Muscle of leg (tissue), 11 donors: Measurements from ENCODE around the gene PSKH1. TPM values are rescaled to one million over a fixed set of nuclear protein-coding genes. Genes with fewer than 3 reads are reported as not detected.

Experiments
- DNase-seq: peaks from one replicate; pipeline ENCODE4 v3.0.0; 2013
- H3K27ac ChIP-seq: one replicate; pipeline ENCODE4 v1.5.1; 2013; ENCODE audit warnings: mild to moderate bottlenecking, low read length, control low read depth
- H3K27me3 ChIP-seq: one replicate; pipeline ENCODE4 v1.6.1; 2013; ENCODE audit warnings: low read length; ENCODE audit not compliant: control insufficient read depth, insufficient read depth
- H3K36me3 ChIP-seq: one replicate; pipeline ENCODE4 v1.6.1; 2013; ENCODE audit warnings: low read length; ENCODE audit not compliant: control insufficient read depth, insufficient read depth
- H3K4me1 ChIP-seq: one replicate; pipeline ENCODE4 v1.6.1; 2013; ENCODE audit warnings: low read length; ENCODE audit not compliant: control insufficient read depth, insufficient read depth
- H3K4me3 ChIP-seq: one replicate; pipeline ENCODE4 v1.5.1; 2013; ENCODE audit warnings: low read length, control low read depth
- H3K9me3 ChIP-seq: replicated peaks from 2 replicates; pipeline ENCODE4 v1.6.1; 2013; ENCODE audit warnings: low read depth, low read length; ENCODE audit not compliant: control insufficient read depth
- WGBS: methylation state at CpG from one replicate; pipeline ENCODE4 v1.1.5; 2013; ENCODE audit warnings: missing lambda C conversion rate; ENCODE audit not compliant: insufficient coverage; 5-methylcytosine and 5-hydroxymethylcytosine counted together
- polyA plus RNA-seq, 8 donors: library from polyadenylated mRNA; unstranded; fragments of 120-200 nt; gene quantifications; one replicate each; pipeline versions ENCODE4 v1.2.1 to v1.2.3, GENCODE V29; 2013; ENCODE audit warnings: inconsistent platforms in 1 of 8, low replicate concordance in 1 of 8; ENCODE audit not compliant: insufficient read length in 8 of 8, insufficient read depth in 1 of 8
- total RNA-seq: library from RNA; stranded (reverse); fragments of 120-200 nt; gene quantifications from one replicate; pipeline ENCODE4 v1.2.4, GENCODE V29; 2013

The PSKH1 gene
- total and polyA plus RNA-seq, 9 donors = 8.6 to 26.1 (median 23.9) TPM

DNA sequence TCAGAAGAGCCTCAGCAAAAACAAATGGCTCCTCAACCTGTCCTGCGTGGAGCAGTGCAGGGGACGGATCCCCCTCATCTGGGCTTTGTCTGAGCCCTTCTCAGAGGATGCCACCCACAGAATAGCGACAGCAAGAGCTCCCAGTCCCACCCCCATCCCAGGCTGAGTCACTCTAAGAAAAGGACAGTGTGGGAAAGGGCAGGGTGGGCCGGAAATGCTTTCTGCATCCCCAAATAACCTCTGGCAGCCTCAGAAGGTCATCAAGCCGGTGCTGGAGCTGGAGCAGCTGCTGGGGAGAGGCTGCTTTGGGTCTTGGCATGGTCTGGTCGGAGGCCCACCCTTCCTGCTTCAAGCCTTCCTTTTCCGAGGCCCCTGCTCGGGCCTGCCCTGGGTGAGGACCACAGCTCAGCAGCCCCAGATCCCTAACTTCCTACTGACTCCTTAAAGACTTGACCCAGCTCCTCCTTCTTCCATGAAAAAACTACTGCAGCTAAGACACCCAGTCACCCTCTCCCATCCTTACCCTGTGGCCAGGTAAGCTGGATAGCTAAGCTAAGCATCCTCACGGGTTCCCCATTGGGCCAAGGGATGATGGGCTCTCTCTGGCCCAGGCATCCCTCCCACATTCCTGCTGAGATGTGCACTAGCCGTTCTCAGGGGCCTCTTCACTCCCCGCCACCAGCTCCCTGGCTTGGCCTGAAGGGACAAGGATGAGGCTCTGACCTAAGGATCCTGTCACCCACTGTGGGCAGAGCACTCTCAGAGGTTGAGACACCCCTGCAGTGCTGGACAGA, 66.7 kb downstream of the PSKH1 start:
- Histone ChIP-seq H3K4me1 (peaks cover 52% of the 10 kb centered on the region), H3K36me3 (peaks cover 78% of the 10 kb centered on the region), H3K27ac (no peak overlapping the region), H3K9me3 (no peaks in the 10 kb centered on the region), H3K27me3 (no peaks in the 10 kb centered on the region), H3K4me3 (no peak overlapping the region)
- whole genome bisulfite sequencing = 57% methylated on average over 7 of the region's 11 CpGs
- peak; percentile 65 for DNase-seq

DNA sequence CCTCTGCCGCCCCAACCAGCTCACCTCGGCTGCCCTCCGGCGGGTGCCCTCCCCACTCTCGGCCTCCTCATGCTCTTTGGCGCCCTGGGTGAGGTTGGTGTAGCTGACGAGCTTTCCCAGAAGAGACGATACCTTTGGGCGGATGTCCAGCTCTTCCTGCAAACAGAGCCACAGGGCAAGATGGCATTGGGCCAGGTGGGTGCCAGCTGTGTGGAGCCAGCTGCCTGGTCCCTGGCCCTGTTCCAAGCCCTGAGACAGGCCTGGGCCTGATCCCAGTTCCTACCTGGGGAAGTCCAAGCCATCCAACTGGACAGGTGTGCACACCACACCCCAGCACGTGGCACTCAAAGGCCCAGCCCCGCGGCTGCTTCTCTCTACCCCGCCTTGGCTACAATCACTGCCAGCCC, 68.5 kb downstream of the PSKH1 start:
- DNase-seq = no peak

DNA sequence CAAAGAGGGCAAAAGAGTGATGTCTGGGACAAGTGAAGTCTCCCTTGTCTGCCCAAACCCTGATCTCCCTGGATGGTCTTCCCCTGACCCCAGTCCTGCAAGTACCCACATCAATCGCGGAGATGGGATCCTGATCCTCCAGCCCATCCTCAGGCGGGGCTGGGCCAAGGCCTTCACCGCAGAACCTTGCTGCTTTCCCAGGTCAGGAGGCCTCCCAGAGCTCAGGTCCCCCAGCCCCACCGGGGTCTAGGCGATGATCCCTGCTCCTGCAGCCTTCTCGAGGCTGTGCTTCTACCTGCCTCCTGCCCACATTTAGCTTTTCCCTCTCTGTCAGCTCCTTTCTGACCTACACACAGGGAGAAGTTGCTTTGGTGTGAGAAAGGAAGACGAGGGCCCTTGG, 69.1 kb downstream of the PSKH1 start:
- Histone ChIP-seq H3K27ac (no peak overlapping the region), H3K4me3 (no peak overlapping the region), H3K36me3 (peaks cover 85% of the 10 kb centered on the region), H3K9me3 (no peaks in the 10 kb centered on the region), H3K4me1 (peaks cover 68% of the 10 kb centered on the region), H3K27me3 (no peaks in the 10 kb centered on the region)
- no peak for DNase-seq
- WGBS = 96% methylated on average over 7 of the region's 8 CpGs

More for the DNA sequence above, 68.5 kb downstream of the PSKH1 start:
- no peaks in the 10 kb centered on the region for H3K9me3 ChIP-seq
- H3K27me3 ChIP-seq = no peaks in the 10 kb centered on the region
- H3K27ac ChIP-seq = no peak overlapping the region
- H3K36me3 ChIP-seq = peaks cover 83% of the 10 kb centered on the region
- no peak overlapping the region for H3K4me3 ChIP-seq
- peaks cover 63% of the 10 kb centered on the region for H3K4me1 ChIP-seq
- 80% methylated on average over 11 of the region's 13 CpGs for WGBS

DNA sequence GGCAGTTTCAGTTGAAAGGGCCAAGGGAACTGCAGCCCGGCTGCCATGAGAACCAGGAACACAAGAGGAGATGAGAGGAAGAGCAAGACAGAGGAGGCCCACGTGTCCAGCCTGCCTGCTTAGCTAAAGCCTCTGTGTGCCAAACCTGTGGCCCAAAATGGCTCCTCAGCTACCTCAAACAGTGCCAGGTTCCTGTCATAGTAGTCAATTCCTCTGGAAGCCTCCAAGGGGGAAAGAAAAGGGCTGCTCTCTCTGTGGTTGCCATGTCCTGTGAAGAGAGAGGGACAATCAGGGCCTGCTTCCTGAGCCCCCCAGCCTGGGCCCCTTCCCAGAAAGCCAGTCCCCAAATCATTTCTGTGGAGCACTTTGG, 70.2 kb downstream of the PSKH1 start:
- Histone ChIP-seq H3K9me3 (no peaks in the 10 kb centered on the region), H3K27me3 (no peaks in the 10 kb centered on the region), H3K27ac (no peak overlapping the region), H3K36me3 (peaks cover 74% of the 10 kb centered on the region), H3K4me1 (peaks cover 73% of the 10 kb centered on the region), H3K4me3 (no peak overlapping the region)
- 100% methylated on average over 1 of the region's 2 CpGs for WGBS
- DNase-seq = no peak

DNA sequence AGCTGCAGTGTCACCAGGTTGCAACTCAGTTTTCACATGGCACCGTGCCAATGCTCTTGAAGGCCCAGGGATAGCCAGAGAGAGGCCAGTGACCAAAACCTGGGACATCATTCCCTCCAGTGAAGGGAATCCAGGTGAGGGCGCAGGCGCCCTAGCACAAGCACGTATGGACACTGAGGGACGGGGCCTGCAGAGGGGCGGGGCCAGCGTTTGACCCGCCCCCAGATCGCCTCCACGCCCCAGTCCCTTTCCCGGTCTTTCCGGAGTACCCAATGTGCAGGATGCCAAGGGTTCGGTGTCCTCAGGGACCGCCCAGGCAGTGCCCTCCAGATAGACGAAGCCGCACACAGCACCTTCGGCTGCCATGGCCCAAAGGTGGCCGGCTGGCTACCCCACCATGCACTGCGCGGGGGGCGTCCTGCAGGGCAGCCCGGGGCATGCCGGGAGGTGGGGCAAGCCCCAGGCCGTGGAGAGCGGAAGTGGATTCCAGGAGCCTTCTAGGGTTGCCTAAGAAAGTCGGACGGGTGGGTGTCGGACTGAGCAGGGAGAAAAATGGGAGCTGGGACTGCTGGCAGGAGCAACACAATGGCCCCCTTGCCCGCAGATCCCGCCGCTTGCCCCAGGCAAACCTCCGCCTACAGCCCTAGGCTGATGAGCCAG, 70.7 kb downstream of the PSKH1 start:
- no peak for DNase-seq
- H3K4me3 ChIP-seq = no peak overlapping the region
- H3K27ac ChIP-seq = no peak overlapping the region
- WGBS = 39% methylated on average over 31 of the region's 32 CpGs
- H3K36me3 ChIP-seq = peaks cover 69% of the 10 kb centered on the region
- H3K4me1 ChIP-seq = peaks cover 75% of the 10 kb centered on the region
- H3K27me3 ChIP-seq = peaks cover under 1% of the 10 kb centered on the region
- H3K9me3 ChIP-seq = no peaks in the 10 kb centered on the region

DNA sequence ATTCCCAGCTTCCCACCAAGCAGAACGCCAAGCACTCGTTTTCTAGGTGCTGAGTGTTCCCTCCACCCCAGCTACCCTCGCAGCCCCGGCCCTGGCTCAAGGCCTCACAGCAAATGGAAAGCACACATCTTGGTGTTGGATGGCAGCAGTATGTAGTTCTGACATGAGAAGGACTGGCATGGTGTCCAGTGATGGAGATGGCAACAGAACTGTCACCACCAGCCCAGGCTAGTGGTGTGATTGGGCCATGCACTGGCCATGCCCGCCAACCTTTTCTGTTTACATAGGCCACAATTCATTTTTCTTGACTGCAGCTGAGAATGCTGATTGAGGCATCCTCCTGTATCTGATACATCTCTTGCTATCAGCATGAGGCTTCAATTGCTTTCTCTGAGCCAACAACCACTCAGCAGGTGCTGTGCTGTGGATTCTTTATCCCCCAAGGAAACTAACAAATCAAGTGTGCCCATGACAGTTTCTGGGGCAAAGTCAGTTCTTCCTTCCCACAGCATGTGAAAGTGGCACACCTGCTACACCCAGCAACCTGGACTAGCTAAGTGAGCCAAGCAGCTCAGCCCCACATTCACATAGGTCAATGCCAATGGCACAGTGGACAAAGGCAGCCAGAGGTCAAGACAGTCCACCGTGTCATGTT, 71.5 kb downstream of the PSKH1 start:
- Histone ChIP-seq H3K9me3 (no peaks in the 10 kb centered on the region), H3K27ac (no peak overlapping the region), H3K27me3 (peaks cover 2% of the 10 kb centered on the region), H3K36me3 (peaks cover 61% of the 10 kb centered on the region), H3K4me3 (no peak overlapping the region), H3K4me1 (peaks cover 75% of the 10 kb centered on the region)
- DNase-seq = no peak
- 78% methylated on average over 3 of the region's 6 CpGs for WGBS

DNA sequence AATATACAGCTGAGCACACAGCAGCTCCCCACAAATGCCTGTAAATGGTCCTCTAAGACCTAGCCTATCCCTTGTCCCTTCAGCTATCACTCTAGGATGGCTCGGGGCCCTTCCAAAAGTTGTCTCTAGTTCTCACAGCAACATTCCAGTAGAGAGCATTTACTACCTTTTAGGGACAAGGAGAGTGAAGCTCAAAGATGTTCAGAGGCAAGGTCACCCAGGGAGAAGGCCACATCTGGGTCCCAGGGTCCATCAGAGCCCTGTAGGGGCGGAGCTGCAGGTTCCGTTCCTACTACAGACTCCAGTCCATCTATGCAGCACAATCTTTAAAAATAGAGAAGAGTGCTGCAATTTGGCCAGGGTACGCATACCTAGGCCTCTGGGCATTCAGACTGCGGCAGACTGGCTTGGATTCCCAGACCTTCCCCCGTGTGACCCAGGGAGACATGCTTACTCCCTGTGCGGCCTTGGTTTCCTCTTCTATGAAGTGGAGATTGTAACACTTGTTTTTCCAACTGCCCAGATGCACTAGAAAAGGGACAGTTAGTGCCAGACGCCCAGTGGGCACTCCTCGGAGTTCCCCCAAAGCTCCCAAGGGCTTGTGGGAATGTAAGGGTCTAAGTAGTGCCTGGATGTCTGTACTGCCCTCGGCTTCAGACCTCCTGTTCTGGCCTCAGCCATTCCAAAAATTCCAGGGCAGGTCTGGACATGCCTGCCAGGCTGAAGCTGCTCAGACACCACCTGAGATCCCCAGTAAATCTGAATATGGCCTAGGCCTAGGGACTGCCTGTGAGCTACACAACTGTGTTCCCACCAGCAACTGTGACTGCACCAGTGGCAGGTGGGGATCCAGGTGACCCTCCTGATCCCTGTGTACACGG, 72.9 kb downstream of the PSKH1 start:
- WGBS = 56% methylated on average over 11 of the region's 11 CpGs
- H3K4me1 ChIP-seq = peaks cover 62% of the 10 kb centered on the region

DNA sequence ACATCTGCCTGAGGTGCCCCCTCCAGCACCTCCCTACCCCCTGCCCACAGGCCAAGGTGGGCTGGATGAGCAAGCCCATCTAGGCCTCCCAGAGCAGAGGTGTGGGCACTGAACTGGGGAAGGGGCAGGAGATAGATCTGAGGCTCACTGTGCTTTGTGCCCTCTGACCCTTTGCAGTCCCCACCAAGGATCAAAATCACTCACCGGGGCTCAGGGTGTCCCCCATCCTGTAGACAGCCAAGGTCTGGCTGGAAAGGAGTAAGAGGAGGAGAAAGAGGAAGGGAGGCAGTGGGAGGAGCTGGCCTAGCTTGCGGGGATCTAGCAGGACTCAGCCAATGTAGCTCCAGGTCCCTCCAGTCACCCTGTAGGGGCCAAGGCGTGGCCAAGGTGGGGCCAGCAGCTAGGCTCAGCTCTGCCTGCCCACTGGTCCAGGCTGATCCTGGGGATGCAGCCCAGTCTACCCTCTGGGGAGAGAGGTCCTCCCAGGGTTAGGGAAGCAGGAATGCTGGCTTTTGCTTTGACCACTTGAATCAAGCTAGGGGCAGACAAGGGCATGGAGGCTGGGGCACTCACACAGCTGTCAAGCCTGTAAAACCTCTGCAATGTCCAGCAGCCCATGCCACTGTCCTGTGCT, 73.6 kb downstream of the PSKH1 start:
- Histone ChIP-seq H3K9me3 (no peaks in the 10 kb centered on the region), H3K27ac (no peak overlapping the region), H3K4me3 (peak overlapping the region; percentile 66), H3K27me3 (peaks cover 2% of the 10 kb centered on the region), H3K36me3 (peaks cover 40% of the 10 kb centered on the region), H3K4me1 (peaks cover 56% of the 10 kb centered on the region)
- WGBS = 33% methylated on average over 2 of the region's 3 CpGs
- no peak for DNase-seq

More for the DNA sequence above, 72.9 kb downstream of the PSKH1 start:
- no peak overlapping the region for H3K4me3 ChIP-seq
- H3K27ac ChIP-seq = no peak overlapping the region
- peaks cover 48% of the 10 kb centered on the region for H3K36me3 ChIP-seq
- DNase-seq = no peak
- H3K9me3 ChIP-seq = no peaks in the 10 kb centered on the region
- peaks cover 2% of the 10 kb centered on the region for H3K27me3 ChIP-seq

DNA sequence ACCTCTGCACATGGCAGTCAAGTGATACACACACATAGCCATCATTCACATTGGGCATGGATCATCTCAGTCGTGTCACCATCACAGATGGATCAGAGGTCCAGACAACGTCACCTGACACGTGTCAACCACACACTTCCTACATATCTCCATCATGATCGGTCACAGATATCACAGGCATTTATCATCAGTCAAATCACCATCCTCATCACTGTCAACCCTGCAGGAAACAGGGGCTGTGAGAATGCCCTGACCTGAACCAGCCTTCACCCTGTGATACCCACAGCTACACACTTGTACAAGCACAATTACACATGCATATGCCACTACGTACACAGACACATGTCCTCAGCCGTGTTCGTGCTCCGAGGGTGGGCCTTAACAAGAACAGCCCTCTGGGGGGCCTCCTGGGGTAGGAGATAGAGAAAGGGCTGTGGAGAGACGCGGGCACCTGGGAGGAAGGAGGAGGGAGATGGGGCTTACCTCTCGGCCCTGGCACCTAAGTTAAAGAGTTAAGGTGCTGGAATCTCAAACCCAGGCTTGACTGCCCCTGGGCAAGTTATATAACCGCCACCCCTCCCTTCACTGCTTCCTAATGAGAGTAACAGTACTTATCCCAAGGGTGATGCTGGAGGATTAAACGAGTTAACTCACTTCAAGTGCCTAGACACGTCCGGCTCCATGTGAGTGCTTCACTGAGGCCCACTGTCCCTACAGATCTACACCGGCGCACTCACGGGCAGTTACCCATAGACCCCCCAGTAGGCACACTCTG, 74.3 kb downstream of the PSKH1 start:
- Histone ChIP-seq H3K27me3 (peaks cover 2% of the 10 kb centered on the region), H3K4me3 (peak overlapping the region; percentile 66), H3K9me3 (no peaks in the 10 kb centered on the region), H3K4me1 (peaks cover 49% of the 10 kb centered on the region), H3K27ac (peak overlapping the region; percentile 70), H3K36me3 (peaks cover 33% of the 10 kb centered on the region)
- DNase-seq = no peak
- 17% methylated on average over 7 of the region's 18 CpGs for WGBS
